ENCODE data around the gene CNTN4. TPM values are rescaled to one million over a fixed set of nuclear protein-coding genes. Genes with fewer than 3 reads are reported as not detected.

Gene CNTN4
- total RNA-seq, 2 experiments from 2014 or later: not detected

DNA sequence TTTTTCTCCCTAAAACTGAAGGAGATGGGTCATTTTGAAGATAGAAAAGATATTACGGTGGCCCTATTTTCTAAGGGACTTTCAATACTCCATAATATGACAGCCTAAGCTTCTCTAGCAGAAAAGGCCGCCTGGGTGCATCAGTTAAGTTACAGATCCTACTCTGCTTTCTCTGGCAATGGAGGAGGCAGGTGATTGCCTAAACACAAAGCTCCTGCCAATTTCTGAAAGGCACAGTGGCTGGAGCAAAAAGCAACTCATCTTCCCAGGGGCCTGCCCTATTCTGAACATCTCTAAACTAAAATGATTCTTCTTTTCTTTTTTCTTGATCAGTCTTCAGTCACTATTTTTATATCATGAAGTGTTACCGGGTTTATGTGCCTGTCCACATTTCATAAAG lies 276.7 kb downstream of the CNTN4 start:
- CTCF ChIA-PET: no interaction called here
- POLR2A ChIA-PET: no interaction called here

DNA sequence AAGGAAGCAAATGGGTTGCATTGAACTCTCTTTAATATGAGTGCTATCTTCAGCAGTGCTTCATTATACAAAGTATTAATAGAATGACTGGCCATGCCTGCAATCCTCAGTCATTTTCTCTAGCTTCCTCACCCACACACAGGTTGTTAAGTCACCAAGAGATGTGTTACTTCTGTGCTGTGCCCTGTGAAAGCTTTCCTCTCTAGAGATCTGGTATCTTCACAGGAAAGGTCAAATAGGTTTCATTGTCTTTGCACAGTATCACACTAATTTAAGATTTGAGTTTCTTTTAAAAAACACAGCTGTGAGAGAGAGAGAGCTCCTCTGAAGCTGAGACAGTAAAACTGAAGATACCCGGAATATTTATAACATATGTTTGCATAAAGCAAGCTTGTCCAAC lies 278.6 kb downstream of the CNTN4 start:
- POLR2A ChIA-PET: no interaction called here
- CTCF ChIA-PET: no interaction called here

DNA sequence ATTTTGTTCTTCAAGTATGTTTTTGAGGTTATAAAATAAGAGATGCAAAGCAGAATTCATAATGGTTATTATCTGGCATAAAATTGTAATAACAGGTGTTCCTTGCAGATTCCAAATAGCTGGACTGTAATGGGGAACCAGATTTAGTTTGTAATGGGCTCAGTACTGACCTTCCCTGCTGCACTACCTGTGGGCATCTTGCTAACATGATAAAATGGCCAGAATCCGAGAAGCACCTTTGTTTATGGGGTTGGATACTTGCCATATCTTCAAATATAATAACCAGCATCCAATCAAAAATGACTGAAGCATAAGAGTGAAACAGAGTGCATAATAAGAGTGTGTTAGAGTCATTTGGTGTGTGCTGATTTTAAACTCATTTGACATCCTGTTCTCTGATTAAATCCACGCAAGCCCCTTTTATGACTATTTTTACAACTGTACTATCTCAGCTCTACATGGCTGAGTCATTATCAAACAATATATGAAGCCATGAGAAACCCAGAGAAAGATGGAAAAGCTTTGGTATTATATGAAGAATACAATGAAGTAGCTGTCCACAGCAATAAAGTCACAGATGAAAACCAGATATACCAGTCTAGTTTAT lies 292.4 kb downstream of the CNTN4 start:
- POLR2A ChIA-PET: no interaction called here
- CTCF ChIA-PET: no interaction called here

DNA sequence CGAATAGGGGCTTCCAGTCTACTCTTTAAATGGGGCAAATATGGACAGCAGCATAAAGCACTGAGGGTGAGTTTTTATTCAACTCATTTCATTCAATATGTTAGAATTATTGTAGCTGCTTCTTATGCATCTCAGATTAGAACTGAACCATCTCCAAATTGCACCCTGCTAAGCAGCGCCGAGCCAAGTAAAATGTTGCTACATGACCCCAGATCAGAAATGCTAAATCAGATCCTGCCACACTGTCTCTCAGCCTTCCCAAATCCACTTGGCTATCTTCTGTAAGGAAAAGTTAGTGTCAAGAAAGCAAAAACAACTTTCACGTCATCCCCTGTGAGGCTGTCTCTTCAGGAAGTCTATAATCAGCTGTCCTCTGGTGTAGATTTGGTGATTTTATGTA lies 293.2 kb downstream of the CNTN4 start:
- POLR2A ChIA-PET: no interaction called here
- CTCF ChIA-PET: no interaction called here

DNA sequence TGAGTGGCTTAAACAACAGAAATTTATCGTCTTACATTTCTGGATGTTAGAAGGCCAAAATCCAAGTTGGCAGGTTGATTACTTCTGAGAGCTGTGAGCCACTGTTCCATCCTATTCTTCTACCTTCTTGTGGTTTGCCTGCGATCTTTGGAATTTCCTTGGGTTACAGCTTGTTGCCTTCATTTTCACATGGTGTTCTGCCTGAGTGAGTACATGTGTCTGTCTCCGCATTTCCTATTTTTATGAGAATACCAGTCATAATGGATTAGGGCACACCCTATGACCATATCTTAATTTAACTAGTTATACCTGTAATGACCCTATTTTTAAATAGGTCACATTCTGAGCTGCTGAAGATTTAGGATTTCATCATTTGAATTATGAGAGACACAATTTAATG lies 294.3 kb downstream of the CNTN4 start:
- CTCF ChIA-PET: no interaction called here
- POLR2A ChIA-PET: no interaction called here

DNA sequence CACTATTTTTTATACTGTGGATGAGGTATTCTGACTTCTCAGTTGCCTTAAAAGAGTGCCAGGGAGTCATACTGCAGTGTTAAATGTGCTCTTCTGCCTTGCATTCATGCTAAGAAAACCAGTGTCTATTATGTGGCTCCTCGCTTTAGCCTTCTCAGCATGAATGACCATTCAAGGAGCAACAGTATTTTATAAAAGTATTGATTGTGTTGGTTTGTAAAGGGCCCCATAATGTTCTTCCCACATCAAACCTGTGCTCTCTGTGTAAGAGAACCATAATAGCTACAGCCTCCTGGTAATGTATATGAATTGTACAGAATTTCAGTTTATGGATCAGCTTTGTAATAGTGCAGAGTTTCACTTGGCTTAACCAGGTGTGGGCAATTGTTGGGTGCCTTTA lies 316.4 kb downstream of the CNTN4 start:
- ChIA-PET POLR2A (no interaction called here), CTCF (no interaction called here)

DNA sequence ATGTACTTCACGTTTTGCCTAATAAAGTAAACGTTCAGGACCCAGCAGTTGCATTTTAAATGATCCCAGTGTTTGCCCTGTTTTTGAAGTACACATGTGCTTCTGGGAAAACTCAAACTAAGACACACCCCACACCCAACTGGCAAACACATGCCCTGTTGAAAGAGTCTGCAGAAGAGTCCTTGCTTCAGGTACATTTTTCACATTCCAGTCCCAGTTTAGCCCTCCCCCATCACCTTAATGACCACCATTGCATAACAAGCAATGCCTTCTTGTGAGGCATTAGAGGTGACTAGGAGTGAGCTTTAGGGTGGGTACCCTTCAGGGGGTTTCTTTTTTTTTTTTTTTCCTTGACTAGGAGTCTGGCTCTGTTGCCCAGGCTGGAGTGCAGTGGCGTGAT lies 322.3 kb downstream of the CNTN4 start:
- ChIA-PET POLR2A (no interaction called here), CTCF (no interaction called here)

DNA sequence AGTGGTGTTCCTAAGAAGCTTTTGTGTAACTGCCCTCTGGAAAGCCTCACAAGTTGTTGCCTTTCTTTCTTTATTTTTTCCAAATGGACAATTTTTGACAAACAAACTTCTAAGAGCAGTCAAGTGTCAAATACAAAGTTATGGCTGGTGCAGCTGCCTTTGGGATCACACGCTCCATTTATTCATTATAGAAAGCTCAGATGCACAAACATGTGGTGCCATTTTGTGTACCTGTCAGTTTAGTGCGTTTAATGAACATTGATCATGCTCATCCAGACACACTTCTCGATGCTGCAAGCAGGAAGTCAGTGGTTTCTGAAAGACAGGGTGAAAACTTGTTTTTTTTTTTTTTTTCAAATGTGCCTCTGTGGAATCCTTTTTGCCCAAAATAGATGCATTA lies 324.5 kb downstream of the CNTN4 start:
- CTCF ChIA-PET: no interaction called here
- POLR2A ChIA-PET: no interaction called here

DNA sequence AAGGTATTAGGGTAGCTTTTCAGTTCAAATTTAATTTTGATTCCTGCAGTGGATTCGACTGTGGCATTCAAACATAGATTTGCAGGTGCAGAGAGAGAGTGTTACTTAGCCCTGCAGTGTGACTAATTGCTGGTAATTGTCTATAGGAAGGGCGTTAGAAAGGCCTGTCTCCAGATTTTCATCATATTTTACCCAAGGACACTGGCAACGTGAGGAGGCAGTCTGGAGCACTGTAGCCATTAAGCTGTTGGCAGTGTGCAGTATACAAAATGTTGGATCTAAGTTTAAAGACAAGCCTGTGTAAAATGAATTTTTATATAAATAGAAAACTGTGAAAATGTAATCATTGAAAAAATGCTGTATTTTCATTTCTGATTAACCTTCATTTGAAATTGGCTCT lies 342.9 kb downstream of the CNTN4 start:
- ChIA-PET CTCF (no interaction called here), POLR2A (no interaction called here)

DNA sequence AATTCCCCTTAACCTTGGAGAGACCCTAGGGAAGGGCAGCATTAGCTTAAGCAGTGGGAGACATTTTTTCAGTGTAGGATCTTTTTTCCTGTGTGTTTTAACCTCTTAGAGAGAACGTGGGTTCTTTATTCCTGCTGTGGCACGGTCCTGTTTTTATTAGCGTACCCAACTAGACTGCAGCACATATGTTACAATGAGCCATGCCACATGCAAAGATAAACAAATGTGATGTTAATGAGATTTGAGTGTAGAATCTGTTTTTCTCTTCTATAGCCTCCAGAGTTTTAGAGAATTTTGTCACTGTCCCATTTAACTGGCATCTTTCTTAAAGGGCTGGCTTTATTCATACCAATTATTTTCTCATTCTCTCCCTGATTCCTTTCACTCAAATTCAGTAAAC lies 347.5 kb downstream of the CNTN4 start:
- ChIA-PET POLR2A (no interaction called here), CTCF (no interaction called here)

DNA sequence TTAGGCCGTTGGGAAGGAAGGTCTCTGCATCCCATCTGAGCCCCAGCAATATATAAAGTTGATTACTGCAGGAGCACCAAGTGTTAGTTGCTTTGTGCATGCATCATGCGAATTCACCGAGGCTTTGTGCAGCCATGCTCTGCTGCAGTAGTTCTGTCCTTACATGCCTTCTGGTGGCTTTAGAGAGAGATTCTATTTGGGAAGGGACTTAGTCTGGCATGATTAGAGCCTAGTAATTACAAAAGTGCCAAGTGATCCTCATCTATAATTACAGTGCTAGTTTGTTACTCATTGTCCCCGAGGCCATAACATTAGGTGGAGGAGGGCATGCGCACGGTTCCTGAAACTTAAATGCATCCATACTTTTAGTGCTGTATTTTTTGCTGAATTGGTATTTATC lies 353.6 kb downstream of the CNTN4 start:
- ChIA-PET CTCF (no interaction called here), POLR2A (no interaction called here)

DNA sequence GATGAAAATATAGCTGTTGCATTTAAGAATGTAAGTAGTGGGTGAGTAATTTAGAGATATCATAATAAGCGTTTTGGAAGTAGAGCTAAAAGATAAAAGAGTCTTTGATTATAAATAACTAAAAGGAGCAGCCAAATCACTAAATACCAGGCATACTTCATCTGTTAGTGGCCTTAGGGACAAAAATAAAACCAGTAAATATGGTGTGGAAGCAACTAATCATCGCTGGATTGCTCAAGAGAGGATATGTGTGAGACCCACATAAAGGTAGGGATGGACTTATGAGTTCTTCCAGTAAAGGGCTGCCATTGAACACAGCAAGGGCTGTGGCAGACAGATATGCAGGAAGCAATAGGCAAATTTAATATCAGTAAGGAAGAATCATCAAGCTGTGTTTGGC lies 356.2 kb downstream of the CNTN4 start:
- ChIA-PET POLR2A (no interaction called here), CTCF (no interaction called here)

DNA sequence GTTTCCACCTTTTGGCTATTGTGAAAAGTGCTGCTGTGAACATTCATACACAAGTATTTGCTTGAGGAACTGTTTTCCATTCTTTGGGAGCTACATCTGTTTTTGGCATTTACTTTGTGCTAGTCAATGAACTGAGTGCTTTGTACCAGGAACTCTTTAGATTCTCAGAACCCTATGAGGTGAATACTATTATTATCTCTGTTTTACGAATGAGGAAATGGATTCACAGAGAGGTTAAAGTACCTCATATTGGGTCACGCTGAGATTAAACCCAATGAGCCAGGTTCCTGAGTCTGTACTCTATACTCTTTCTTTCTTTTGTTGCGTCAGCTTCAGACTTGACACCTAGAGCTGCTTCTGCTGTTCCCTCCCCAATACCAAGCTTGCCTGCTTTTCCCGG lies 358.1 kb downstream of the CNTN4 start:
- ChIA-PET POLR2A (no interaction called here), CTCF (no interaction called here)

DNA sequence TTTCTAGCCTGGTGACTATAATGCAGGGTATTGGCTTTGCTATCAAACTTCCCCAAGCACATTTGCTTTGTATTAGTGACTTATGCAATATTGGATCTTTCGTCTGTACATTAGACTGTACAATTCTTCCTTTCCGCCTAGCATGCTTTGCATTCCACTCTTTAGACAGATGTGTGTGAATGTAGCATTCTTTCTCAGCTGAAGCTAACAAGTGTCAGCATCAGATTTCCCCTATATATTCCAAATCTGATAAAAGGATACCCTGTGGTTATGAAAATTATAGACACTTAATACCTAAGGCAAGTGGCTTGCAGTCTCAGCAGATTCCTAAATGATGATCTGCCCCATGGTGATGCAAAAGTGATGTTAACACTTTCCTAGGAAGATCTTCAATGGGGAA lies 360.1 kb downstream of the CNTN4 start:
- ChIA-PET CTCF (no interaction called here), POLR2A (no interaction called here)

DNA sequence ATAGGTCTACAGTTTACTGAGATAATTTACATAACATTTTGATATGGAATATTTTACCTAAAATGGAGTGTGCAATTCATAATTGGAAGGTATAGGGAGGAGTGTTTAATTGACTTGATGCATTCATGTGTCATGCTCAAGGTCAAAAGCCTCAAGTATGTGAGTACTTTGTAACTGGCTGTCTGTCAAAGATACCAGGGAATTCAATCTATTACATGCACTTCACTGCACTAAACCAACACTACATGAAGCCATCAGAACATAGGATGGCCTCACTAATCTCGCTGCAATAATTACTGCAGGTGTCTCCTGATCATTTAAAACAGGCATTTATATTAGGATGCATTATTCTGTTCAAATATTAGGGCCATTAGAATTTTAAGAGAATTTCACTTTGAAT lies 367.2 kb downstream of the CNTN4 start:
- POLR2A ChIA-PET: no interaction called here
- CTCF ChIA-PET: no interaction called here

DNA sequence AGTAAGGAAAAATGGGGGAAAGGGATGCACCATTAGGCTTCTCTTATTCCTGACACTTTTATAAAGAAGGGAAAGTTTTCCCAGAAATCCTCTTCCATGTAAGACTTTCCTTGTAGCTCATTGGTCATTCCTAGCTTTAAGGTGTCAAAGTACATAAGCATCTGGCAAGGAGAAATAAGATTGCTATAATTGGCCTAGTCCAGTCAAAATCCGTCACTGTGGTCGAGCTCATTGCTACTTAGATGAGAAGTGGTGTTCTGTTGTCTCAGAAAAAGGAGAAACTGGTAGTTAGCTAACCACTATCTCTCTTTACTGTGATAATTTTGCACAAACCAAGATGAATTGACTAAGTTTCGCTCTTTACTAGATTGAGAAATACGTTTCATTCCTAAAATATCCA lies 370.1 kb downstream of the CNTN4 start:
- CTCF ChIA-PET: no interaction called here
- POLR2A ChIA-PET: no interaction called here

DNA sequence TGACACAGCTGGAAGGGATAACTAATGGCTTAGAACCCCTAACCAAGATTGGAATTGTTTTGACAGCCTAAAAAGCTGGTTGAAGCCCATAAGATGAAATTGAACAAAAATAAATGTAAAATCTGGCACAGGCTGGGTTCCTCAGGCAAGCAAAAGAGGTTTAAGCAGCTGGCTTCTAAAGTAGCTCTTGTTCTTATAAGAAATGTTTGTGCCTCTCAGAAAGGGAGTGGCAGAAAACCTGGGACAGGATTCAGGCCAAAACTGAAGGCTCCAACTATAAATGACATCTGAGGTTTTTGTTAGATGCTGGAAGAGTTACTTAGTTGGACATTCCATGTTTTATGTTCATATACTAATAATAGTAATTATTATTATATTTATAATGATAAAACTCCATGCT lies 378.3 kb downstream of the CNTN4 start:
- CTCF ChIA-PET: no interaction called here

DNA sequence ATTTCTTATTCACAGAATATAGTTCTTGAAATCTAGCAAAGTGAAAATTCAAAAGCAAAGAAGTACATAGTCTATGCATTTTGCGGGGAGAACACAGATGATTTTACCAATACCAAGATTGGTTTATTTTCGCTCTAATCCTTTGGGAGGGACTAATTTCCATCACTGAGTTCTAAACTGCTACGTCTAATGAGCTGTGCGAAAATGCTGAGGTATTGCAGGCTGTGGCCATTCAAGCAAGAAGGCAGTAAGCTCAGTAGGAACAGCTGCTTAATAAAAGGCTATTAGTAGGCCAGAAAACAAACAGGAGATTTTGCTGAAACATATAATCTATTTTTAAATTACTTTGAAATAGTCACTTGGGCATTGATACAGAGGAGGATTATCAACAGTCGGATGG lies 379.0 kb downstream of the CNTN4 start:
- ChIA-PET CTCF (no interaction called here), POLR2A (no interaction called here)

More for the DNA sequence above, 378.3 kb downstream of the CNTN4 start:
- POLR2A ChIA-PET: no interaction called here

DNA sequence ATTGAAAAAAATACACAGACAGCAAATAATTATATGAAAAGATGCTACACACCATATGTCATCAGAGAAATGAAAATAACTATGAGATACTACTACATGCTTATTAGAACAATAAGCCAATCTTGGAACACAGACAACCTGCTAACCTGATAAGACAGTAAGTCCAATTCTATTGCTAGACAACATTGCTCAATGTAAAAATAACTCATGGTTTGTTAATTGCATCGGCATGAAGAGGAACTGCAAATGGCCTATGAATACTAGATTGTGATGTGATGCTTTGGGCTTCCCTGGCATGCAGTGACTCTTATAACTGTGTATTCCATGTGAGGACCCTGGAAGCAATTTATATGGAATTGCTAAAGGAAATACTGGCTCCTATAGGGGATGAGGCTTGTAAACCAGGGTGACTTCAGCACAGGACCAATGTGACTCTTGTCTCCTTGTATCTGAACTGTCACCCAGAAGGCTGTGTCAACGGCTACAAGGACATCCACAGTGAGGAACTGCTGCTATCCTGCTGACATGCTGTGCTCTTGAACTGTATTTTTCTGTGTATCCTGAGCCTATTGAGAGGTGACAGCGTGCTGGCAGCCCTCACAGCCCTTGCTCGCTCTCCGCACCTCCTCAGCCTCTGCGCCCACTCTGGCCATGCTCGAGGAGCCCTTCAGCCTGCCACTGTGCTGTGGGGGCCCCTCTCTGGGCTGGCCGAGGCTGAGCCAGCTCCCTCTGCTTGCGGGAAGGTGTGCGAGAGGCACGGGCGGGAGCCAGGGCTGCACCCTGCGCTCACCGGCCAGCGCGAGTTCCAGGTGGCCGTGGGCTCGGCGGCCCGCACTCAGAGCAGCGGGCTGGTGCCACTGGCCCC lies 385.7 kb downstream of the CNTN4 start:
- POLR2A ChIA-PET: no interaction called here

DNA sequence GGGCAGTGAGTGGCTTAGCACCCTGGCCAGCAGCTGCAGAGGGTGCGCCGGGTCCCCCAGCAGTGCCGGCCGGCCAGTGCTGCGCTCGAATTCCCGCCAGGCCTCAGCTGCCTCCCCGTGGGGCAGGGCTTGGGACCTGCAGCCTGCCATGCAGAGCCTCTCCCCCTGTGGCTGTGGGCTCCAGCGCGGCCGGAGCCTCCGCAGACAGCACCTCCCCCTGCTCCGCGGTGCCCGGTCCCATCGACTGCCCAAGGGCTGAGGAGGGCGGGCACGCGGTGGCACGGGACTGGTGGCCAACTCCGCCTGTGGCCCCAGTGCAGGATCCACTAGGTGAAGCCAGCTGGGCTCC lies 386.3 kb downstream of the CNTN4 start:
- POLR2A ChIA-PET: no interaction called here
- CTCF ChIA-PET: no interaction called here

More for the DNA sequence above, 385.7 kb downstream of the CNTN4 start:
- CTCF ChIA-PET: no interaction called here

DNA sequence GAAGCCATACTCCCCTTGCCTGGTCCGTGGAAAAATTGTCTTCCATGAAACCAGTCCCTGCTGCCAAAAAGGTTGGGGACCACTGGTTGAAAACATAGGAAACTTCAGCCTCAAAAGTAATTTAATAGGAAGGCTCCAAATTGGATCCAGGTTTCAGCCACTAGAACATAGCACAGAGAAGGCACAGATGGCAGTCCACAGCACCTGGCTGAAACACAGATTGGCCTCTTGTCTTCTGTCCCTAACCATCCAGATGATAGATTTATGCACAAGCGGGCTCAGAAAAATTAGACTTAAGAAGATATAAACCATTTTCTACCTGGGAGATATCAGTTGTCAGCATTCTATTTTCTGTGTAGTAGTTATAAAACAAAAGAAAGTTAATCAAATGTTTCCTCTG lies 397.1 kb downstream of the CNTN4 start:
- POLR2A ChIA-PET: no interaction called here

DNA sequence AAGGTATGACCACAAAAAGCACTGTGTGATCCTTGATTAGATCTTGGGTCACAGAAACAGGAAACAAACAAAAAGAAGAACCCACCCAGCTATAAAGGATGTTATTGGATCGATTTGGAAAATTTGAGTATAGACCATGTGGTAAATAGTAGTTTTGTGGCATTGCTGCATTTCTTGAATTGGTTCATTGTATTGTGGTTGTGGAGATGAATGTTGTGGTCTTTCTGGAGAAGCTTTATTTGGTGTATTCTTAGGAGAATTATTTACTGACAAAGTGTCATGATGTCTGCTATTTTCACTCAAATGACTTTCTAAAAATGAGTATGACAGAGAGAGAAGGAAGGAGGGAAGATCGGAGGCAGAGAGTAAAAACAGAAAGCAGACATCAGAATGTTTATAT lies 406.2 kb downstream of the CNTN4 start:
- CTCF ChIA-PET: no interaction called here
- POLR2A ChIA-PET: no interaction called here

More for the DNA sequence above, 397.1 kb downstream of the CNTN4 start:
- CTCF ChIA-PET: no interaction called here
